A549 (cell line): ENCODE data around the gene CALCA. TPM values are rescaled to one million over a fixed set of nuclear protein-coding genes. Genes with fewer than 3 reads are reported as not detected.

Experiments
- ATAC-seq, 2 experiments: fragments of 200-7000 bp in 1 of 2; fragments of >200 bp in 1 of 2; cut with Nextera tagmentation in 1 of 2; cut with Tn5 transposase in 1 of 2; 3 replicates each; pipeline versions ENCODE4 v1.8.0 to v1.9.1; 2018 to 2020; ENCODE audit warnings: mild to moderate bottlenecking in 1 of 2, moderate library complexity in 1 of 2
- CTCF ChIA-PET: fragments of 300-600 bp; sonication (Branson Sonifier 250); formaldehyde crosslinking; extraction: SDS; loops from one replicate; lab custom pipeline; 2021; ENCODE audit warnings: antibody characterized with exemption, inconsistent platforms; lab: Yijun Ruan, JAX
- POLR2A ChIA-PET: fragments of 350-600 bp; formaldehyde crosslinking; extraction: SDS; loops from one replicate; lab custom pipeline; 2021; ENCODE audit warnings: antibody characterized with exemption, inconsistent platforms; lab: Yijun Ruan, JAX
- DNase-seq, 2 experiments: peaks; one replicate each; pipeline versions ENCODE4 v3.0.0 to v3.0.0-alpha.2; 2011 to 2016; ENCODE audit warnings: low read depth in 1 of 2, low spot score in 1 of 2
- FAIRE-seq: peaks from 2 replicates; lab custom pipeline; 2011; peaks lifted over from hg19 to GRCh38; lab: Jason Lieb, UNC
- H3K27ac ChIP-seq, 2 experiments: fragments of >200 bp; sonication (Bioruptor Twin); formaldehyde crosslinking; 3 replicates each; pipeline ENCODE4 v1.5.1; 2016 to 2017
- H3K4me1 ChIP-seq: fragments of >200 bp; sonication (Bioruptor Twin); formaldehyde crosslinking; 3 replicates; pipeline ENCODE4 v1.6.1; 2016
- H3K4me2 ChIP-seq: fragments of >200 bp; sonication (Bioruptor Twin); formaldehyde crosslinking; 3 replicates; pipeline ENCODE4 v1.6.1; 2016
- H3K4me3 ChIP-seq: fragments of >200 bp; sonication (Bioruptor Twin); formaldehyde crosslinking; 3 replicates; pipeline ENCODE4 v1.5.1; 2016
- H3K9me3 ChIP-seq: fragments of >200 bp; sonication (Bioruptor Twin); formaldehyde crosslinking; 3 replicates; pipeline ENCODE4 v1.6.1; 2016
- CBX8 ChIP-seq: fragments of 200-600 bp; sonication (generic); IDR thresholded peaks from 2 replicates; pipeline ENCODE4 v1.6.1; 2016
- CEBPB ChIP-seq, 2 experiments: fragments of >200 bp in 1 of 2; sonication (Bioruptor Twin) in 1 of 2; formaldehyde crosslinking in 1 of 2; IDR thresholded peaks; 2 replicates each; pipeline ENCODE4 v1.6.1; 2012 to 2016
- EP300 ChIP-seq, 2 experiments: fragments of >200 bp; sonication (Bioruptor Twin); formaldehyde crosslinking; IDR thresholded peaks; 2 replicates in 1 of 2; 3 replicates in 1 of 2; pipeline ENCODE4 v1.6.1; 2016 to 2017
- ESRRA ChIP-seq: fragments of 150-350 bp; IDR thresholded peaks from 2 replicates; pipeline ENCODE4 v1.6.1; 2014; ENCODE audit warnings: mild to moderate bottlenecking, low read length, borderline replicate concordance
- FOSL2 ChIP-seq, 2 experiments: fragments of 450-650 bp in 1 of 2; fragments of >200 bp in 1 of 2; sonication (Bioruptor Twin) in 1 of 2; formaldehyde crosslinking; IDR thresholded peaks; 2 replicates each; pipeline versions ENCODE4 v1.5.0 to v1.6.1; 2016 to 2020; ENCODE audit warnings: mild to moderate bottlenecking in 1 of 2, moderate library complexity in 1 of 2
- FOXS1 ChIP-seq: fragments of 250-450 bp; sonication (Bioruptor Pico); IDR thresholded peaks from 2 replicates; pipeline ENCODE4 v1.5.0; 2020; ENCODE audit warnings: mild to moderate bottlenecking, moderate library complexity
- HOXA7 ChIP-seq: fragments of 250-450 bp; sonication (Bioruptor Pico); IDR thresholded peaks from 2 replicates; pipeline ENCODE4 v1.5.0; 2020; ENCODE audit warnings: mild to moderate bottlenecking, moderate library complexity
- HOXB5 ChIP-seq: fragments of 250-450 bp; sonication (Bioruptor Pico); IDR thresholded peaks from 2 replicates; pipeline ENCODE4 v1.5.0; 2020; ENCODE audit warnings: mild to moderate bottlenecking, moderate library complexity
- KDM1A ChIP-seq: fragments of 200-600 bp; sonication (generic); IDR thresholded peaks from 2 replicates; pipeline ENCODE4 v1.6.1; 2016; ENCODE audit warnings: low read depth, mild to moderate bottlenecking
- MAFK ChIP-seq: fragments of 450-650 bp; IDR thresholded peaks from 2 replicates; pipeline ENCODE4 v1.6.1; 2014; ENCODE audit not compliant: partially characterized antibody
- NFE2L2 ChIP-seq: fragments of 150-350 bp; conservative IDR thresholded peaks from 2 replicates; pipeline ENCODE4 v1.6.1; 2014; ENCODE audit warnings: low read length
- POLR2A ChIP-seq: IDR thresholded peaks from 2 replicates; pipeline ENCODE4 v1.6.1; 2012; ENCODE audit warnings: mild to moderate bottlenecking, low read length
- RARB ChIP-seq: fragments of 250-450 bp; sonication (Bioruptor Pico); IDR thresholded peaks from 2 replicates; pipeline ENCODE4 v1.8.0; 2021; ENCODE audit warnings: mild to moderate bottlenecking, moderate library complexity
- RCOR1 ChIP-seq: fragments of 150-350 bp; IDR thresholded peaks from 2 replicates; pipeline ENCODE4 v1.6.1; 2014; ENCODE audit warnings: antibody characterized with exemption, low read length, low read depth
- SREBF2 ChIP-seq: fragments of 450-650 bp; IDR thresholded peaks from 2 replicates; pipeline ENCODE4 v1.6.1; 2014; ENCODE audit warnings: mild to moderate bottlenecking, moderate library complexity
- ZC3H11A ChIP-seq: fragments of 450-650 bp; IDR thresholded peaks from 2 replicates; pipeline ENCODE4 v1.6.1; 2014; ENCODE audit warnings: antibody characterized with exemption, mild to moderate bottlenecking
- ZFP36 ChIP-seq: fragments of 450-650 bp; IDR thresholded peaks from 2 replicates; pipeline ENCODE4 v1.6.1; 2014; ENCODE audit warnings: borderline replicate concordance; ENCODE audit not compliant: partially characterized antibody
- WGBS: methylation state at CpG from one replicate; pipeline ENCODE4 v1.1.6; 2017; ENCODE audit errors: missing lambda C conversion rate; 5-methylcytosine and 5-hydroxymethylcytosine counted together
- polyA plus RNA-seq, 4 experiments: library from polyadenylated mRNA; depleted of rRNA in 3 of 4; stranded (reverse); fragments of >200 nt; fragmentation: RNase III in 1 of 4; extraction: RNeasy Plus Mini Kit Qiagen cat#74134 plus additional on column Dnase treatment in 1 of 4; gene quantifications; 2 replicates in 3 of 4; 3 replicates in 1 of 4; pipeline ENCODE4 v1.2.3, GENCODE V29; 2011 to 2017
- TF ChIP-seq, protein P1 (sequence below): fragments of >200 bp; sonication (Bioruptor Twin); formaldehyde crosslinking; IDR thresholded peaks from 2 replicates; pipeline ENCODE4 v1.6.1; 2016
- TF ChIP-seq, protein P2 (sequence below): fragments of 250-450 bp; sonication (Bioruptor Pico); IDR thresholded peaks from 2 replicates; pipeline ENCODE4 v1.5.0; 2020; ENCODE audit warnings: low read depth, mild to moderate bottlenecking, moderate library complexity
- TF ChIP-seq, protein P3 (sequence below): fragments of >200 bp; sonication (Bioruptor Twin); formaldehyde crosslinking; IDR thresholded peaks from 3 replicates; pipeline ENCODE4 v1.6.1; 2016
- TF ChIP-seq, protein P4 (sequence below): IDR thresholded peaks from 2 replicates; pipeline ENCODE4 v1.6.1; 2012
- TF ChIP-seq, protein P5 (sequence below): IDR thresholded peaks from 2 replicates; pipeline ENCODE4 v1.6.1; 2012
- TF ChIP-seq, protein P6 (sequence below): fragments of 200-600 bp; sonication (generic); IDR thresholded peaks from 2 replicates; pipeline ENCODE4 v1.6.1; 2016; ENCODE audit warnings: antibody characterized with exemption, mild to moderate bottlenecking, moderate library complexity
- TF ChIP-seq, protein P7 (sequence below): fragments of >200 bp; sonication (Bioruptor Twin); formaldehyde crosslinking; IDR thresholded peaks from 3 replicates; pipeline ENCODE4 v1.5.1; 2016

CALCA gene
- polyA plus RNA-seq, 2 of the 4 experiments (the other 2 are of a cell fraction) = not detected

DNA sequence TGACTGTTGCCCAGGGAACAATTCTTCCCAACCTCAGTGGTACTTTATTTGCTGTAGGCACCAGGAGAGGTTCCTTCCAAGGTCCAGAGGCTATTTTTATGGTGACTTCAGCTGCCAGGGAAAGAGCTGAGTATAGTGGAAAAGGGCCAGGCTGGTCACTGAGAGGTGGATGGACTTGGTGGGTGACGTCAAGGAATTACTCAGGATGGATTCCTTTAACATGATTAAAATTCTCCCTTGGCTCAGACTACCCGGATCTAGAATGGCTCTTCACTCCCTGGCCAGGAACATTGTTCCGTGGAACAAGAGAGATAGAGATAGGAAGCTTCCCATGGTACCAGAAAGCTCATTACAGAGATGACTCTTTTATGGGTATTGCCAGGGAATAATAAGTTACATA lies 8.7 kb upstream of the CALCA start:
- Histone ChIP-seq H3K27ac (no peak overlapping the region), H3K4me1 (peaks cover 6% of the 10 kb centered on the region; the same call in 2 of the 3 replicates), H3K4me3 (no peak overlapping the region), H3K9me3 (no peaks in the 10 kb centered on the region)
- no peak for TF ChIP-seq FOXS1 (CRISPR knock-in tag)
- TF ChIP-seq ESRRA = no peak
- TF ChIP-seq, protein P1, sequence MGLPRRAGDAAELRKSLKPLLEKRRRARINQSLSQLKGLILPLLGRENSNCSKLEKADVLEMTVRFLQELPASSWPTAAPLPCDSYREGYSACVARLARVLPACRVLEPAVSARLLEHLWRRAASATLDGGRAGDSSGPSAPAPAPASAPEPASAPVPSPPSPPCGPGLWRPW = no peak
- TF ChIP-seq, protein P2, sequence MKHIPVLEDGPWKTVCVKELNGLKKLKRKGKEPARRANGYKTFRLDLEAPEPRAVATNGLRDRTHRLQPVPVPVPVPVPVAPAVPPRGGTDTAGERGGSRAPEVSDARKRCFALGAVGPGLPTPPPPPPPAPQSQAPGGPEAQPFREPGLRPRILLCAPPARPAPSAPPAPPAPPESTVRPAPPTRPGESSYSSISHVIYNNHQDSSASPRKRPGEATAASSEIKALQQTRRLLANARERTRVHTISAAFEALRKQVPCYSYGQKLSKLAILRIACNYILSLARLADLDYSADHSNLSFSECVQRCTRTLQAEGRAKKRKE (CRISPR knock-in tag) = no peak
- no peak for TF ChIP-seq RCOR1
- TF ChIP-seq FOSL2 (IDR thresholded peaks at IDR 0.05) = no peak
- TF ChIP-seq FOSL2 (CRISPR knock-in tag; IDR thresholded peaks at IDR 0.05) = no peak
- TF ChIP-seq, protein P3, sequence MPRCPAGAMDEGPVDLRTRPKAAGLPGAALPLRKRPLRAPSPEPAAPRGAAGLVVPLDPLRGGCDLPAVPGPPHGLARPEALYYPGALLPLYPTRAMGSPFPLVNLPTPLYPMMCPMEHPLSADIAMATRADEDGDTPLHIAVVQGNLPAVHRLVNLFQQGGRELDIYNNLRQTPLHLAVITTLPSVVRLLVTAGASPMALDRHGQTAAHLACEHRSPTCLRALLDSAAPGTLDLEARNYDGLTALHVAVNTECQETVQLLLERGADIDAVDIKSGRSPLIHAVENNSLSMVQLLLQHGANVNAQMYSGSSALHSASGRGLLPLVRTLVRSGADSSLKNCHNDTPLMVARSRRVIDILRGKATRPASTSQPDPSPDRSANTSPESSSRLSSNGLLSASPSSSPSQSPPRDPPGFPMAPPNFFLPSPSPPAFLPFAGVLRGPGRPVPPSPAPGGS = no peak
- TF ChIP-seq CBX8 = no peak
- no peak for TF ChIP-seq ZC3H11A
- TF ChIP-seq, all 56 proteins: peak for 0
- 15% methylated on average over 3 of the region's 3 CpGs for WGBS
- DNase-seq (peak in 1 of 2 experiments; percentile 28), ATAC-seq (peak; percentile 81 to 88), FAIRE-seq (no peak)
- peak overlapping the region; percentile 27 for H3K4me2 ChIP-seq
- ChIA-PET POLR2A (no interaction called here), CTCF (interaction anchor here (1.3 to 2.1 kb wide), 2 partner anchors 73 to 94 kb away, joined by 5 to 8 read pairs; no protein-coding TSS in a partner anchor)

DNA sequence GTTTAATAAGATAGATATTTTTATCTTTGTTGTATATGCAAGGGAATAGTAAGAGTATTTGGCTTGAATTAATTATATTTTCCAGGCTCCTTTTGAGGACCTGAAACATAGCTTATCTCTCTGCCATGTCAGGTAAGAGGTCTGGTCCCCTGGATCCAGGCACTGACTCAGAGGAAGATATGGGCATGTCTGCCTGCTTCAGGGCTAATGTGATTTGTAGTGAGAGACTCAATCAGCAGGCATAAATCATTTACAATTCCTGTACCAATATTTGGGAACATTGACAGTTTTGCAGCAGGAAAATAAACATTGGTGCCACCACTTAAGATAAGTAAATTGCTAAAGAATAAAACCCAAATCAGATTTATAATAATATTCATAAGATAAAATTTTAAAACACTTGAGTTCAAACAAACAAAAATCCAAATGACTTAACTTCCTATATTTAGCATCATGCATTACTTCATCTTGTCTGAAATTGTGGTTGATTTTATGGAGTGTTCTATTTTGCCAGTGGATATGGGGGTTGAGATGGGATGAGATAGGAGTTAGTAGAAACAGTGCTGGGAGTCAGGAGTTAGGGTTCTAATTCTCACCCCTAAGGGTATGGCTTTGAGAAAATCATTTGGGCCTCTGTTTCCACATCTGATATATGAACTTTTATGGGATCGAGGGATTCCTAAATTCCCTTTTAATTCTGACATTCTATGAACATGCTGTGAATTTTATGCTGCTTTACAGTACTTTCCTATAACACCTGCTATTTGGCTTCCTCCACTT lies 5.1 kb upstream of the CALCA start:
- no peak for FAIRE-seq
- TF ChIP-seq, protein P4, sequence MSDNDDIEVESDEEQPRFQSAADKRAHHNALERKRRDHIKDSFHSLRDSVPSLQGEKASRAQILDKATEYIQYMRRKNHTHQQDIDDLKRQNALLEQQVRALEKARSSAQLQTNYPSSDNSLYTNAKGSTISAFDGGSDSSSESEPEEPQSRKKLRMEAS = no peak
- TF ChIP-seq ZFP36 (no peak), NFE2L2 (no peak), RARB (CRISPR knock-in tag) (no peak), KDM1A (no peak), EP300 (IDR thresholded peaks at IDR 0.05) (no peak), CEBPB (IDR thresholded peaks at IDR 0.05) (no peak), POLR2A (no peak), HOXB5 (CRISPR knock-in tag) (no peak), FOSL2 (IDR thresholded peaks at IDR 0.05) (no peak), FOSL2 (CRISPR knock-in tag; IDR thresholded peaks at IDR 0.05) (no peak), MAFK (no peak), HOXA7 (CRISPR knock-in tag) (no peak), SREBF2 (no peak), CBX8 (no peak)
- TF ChIP-seq, protein P3 = no peak
- TF ChIP-seq, protein P5, sequence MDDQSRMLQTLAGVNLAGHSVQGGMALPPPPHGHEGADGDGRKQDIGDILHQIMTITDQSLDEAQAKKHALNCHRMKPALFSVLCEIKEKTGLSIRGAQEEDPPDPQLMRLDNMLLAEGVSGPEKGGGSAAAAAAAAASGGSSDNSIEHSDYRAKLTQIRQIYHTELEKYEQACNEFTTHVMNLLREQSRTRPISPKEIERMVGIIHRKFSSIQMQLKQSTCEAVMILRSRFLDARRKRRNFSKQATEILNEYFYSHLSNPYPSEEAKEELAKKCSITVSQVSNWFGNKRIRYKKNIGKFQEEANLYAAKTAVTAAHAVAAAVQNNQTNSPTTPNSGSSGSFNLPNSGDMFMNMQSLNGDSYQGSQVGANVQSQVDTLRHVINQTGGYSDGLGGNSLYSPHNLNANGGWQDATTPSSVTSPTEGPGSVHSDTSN = no peak
- TF ChIP-seq, protein P6, sequence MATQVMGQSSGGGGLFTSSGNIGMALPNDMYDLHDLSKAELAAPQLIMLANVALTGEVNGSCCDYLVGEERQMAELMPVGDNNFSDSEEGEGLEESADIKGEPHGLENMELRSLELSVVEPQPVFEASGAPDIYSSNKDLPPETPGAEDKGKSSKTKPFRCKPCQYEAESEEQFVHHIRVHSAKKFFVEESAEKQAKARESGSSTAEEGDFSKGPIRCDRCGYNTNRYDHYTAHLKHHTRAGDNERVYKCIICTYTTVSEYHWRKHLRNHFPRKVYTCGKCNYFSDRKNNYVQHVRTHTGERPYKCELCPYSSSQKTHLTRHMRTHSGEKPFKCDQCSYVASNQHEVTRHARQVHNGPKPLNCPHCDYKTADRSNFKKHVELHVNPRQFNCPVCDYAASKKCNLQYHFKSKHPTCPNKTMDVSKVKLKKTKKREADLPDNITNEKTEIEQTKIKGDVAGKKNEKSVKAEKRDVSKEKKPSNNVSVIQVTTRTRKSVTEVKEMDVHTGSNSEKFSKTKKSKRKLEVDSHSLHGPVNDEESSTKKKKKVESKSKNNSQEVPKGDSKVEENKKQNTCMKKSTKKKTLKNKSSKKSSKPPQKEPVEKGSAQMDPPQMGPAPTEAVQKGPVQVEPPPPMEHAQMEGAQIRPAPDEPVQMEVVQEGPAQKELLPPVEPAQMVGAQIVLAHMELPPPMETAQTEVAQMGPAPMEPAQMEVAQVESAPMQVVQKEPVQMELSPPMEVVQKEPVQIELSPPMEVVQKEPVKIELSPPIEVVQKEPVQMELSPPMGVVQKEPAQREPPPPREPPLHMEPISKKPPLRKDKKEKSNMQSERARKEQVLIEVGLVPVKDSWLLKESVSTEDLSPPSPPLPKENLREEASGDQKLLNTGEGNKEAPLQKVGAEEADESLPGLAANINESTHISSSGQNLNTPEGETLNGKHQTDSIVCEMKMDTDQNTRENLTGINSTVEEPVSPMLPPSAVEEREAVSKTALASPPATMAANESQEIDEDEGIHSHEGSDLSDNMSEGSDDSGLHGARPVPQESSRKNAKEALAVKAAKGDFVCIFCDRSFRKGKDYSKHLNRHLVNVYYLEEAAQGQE = no peak
- TF ChIP-seq, protein P7, sequence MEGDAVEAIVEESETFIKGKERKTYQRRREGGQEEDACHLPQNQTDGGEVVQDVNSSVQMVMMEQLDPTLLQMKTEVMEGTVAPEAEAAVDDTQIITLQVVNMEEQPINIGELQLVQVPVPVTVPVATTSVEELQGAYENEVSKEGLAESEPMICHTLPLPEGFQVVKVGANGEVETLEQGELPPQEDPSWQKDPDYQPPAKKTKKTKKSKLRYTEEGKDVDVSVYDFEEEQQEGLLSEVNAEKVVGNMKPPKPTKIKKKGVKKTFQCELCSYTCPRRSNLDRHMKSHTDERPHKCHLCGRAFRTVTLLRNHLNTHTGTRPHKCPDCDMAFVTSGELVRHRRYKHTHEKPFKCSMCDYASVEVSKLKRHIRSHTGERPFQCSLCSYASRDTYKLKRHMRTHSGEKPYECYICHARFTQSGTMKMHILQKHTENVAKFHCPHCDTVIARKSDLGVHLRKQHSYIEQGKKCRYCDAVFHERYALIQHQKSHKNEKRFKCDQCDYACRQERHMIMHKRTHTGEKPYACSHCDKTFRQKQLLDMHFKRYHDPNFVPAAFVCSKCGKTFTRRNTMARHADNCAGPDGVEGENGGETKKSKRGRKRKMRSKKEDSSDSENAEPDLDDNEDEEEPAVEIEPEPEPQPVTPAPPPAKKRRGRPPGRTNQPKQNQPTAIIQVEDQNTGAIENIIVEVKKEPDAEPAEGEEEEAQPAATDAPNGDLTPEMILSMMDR = no peak
- Histone ChIP-seq H3K4me2 (no peak overlapping the region), H3K4me1 (peaks cover 14% of the 10 kb centered on the region; the same call in 2 of the 3 replicates), H3K9me3 (no peaks in the 10 kb centered on the region), H3K27ac (no peak overlapping the region), H3K4me3 (no peak overlapping the region)
- ATAC-seq = no peak
- WGBS = 17% methylated on average over 1 of the region's 1 CpG
- CTCF ChIA-PET = interaction anchor here (0.7 kb wide), 1 partner anchor 187 kb away, joined by 3 read pairs; no protein-coding TSS in a partner anchor
- POLR2A ChIA-PET = no interaction called here
- no peak for DNase-seq
